ENCODE results near the gene C1D.
"Not testable (repeated sequence)": the region's sequence is repeated elsewhere in the genome, so short reads cannot be mapped to it uniquely, and the experiment has no call there.

The C1D gene

DNA sequence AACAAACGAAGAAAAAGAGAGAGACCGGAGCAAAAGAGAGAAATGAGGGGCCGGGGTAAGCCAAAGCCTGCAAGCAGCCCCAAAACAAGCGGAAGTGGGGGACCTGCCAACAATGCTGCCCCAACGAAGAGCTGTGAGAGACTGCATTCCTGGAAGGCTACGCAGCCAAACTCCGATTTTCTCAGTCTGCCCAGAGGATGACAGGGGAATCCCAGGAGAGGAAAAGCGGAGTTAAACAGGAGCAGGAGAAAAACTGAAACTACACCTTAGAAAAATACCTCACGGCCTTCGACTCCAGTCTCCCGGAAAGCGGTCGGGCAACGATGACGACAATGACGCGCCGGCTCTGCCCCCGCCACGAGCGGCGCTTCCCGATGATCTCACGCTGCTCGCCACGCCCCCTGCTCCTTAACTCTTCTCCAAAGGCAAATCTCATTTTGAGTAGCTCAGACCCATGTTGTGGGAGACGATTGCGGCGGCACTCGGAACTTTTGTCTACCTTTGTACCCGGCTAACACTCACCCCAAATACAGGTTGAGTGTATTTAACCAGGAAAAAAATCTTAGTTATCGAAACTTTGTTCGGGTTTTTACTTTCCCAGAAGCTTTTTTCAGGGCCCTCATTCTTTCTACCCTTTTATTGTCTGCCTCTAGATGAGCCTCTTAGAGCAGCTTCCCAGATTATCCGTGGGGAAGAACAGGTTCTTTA, at the start of gene C1D:
Gene C1D (minus strand): TSS at position 325 of the 708 bp plus-strand sequence. CDS start 15,694 bp downstream, outside the sequence.
- peak; percentile 75 for DNase-seq

DNA sequence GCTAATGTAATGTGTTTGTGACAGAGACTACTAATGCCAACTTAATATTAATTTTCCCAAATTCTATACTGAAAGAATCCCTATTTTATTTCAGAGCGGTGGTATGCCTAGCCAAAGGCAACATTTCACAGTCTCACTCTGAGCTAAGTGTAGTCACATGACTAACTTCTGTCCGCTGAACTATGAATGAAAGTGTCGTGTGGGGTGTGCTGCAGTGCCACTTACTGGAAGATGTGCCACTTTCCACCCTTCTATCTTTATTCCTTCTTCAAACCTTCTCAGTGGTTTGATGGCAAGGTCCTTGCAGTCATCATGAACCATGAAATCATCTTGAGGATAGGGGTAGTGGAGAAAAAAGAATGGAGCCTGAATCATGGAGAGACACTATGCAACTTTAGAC, 47.3 kb upstream of the C1D start:
- no peak for DNase-seq

DNA sequence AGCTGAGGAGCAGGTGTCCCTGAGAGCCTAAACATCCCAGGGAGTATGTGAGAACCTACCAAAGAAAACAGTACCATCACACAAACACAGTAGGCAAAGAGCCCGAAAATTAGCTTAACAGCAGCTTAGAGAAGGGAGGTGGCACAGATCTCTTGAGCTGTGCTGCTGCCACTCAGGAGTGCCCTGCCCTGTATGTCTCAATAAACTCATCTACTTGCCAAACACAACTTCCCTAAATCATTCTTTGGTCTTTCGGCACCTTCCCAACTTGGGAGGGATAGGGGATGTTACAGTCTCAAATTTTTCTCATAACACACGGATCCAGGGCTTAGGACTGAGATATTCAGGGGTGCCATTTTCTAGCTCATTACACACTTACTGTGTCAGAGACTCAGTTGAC, 45.3 kb upstream of the C1D start:
- DNase-seq = no peak

DNA sequence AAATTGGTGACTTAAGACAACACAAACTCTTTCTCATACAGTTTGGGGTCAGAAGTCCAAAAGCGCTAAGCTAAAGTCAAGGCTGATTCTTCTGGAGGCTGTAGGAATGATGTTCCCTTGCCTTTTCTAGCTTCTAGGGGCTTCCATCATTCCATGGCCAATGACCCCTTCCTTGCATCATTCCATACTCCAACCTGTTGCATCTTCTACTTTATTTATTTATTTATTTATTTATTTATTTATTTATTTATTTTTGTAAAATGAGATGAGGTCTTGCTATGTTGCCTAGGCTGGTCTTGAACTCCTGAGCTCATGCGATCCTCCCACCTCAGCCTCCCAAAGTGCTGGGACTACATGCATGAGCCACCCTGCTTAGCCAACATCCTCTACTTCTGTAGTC, 44.7 kb upstream of the C1D start:
- no peak for DNase-seq

DNA sequence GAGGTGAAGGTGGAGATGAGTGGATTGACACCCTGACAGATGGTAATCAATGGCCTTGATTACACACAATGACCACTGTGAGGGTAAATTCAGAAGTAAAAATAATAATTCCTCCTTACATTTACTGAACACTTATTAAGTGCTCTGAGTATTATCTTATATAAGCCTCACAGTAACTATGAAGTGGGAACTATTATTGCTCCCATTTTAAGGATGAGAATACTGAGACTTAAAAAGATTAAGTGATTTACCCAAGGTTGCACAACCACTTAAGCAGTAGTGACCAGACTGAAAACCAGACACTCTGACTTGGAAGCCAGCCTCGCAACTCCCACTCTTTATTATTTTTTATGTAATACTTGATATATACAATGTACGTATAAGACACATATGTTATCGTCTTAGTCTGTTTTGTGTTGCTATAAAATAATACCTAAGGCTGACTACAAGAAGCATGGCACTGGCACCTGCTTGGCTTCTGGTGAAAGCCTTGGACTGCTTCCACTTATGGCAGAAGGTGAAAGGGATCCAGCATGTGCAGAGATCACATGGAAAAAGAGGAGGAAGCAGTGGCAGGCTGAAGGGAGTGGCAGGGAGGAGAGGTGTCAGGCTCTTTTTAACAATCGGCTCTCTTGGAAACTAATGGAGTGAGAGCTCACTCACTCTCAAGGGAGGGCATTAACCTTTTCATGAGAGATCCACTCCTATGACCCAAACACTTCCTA, 41.5 kb upstream of the C1D start:
- DNase-seq = no peak

GRCh38 chr2:68103709-68104055, 40.9 kb upstream of the C1D start:
- DNase-seq = no peak

DNA sequence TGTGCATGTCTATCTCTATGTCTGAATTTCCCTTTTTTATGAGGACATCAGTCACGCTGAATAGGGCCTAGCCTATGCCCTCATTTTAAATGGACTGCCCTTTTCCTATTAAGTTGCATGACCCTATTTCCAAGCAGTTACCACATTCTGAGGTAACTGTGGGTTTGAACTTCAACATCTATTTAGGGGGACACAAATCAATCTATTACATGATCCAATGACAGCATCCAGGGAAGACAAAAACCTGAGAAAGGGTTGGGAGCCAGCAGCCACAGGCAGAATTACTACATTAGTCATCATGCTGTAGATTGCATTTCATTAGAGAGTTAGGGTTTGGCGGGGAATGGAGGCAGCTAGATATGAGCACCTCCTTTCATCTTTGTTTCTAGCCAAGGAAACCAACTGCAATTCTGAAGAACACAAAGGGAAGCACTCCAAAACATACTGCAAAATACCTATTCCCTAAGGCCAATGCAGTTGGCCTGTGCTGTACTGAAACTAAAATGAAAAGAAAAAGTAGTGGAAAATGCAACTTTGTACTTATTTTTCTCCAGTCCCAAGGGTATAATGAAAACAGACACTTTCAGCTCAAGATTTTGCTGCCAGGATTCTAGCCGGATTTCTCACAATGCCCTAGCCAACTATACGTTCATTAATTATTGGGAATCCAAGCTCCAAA, 40.4 kb upstream of the C1D start:
- no peak for DNase-seq

DNA sequence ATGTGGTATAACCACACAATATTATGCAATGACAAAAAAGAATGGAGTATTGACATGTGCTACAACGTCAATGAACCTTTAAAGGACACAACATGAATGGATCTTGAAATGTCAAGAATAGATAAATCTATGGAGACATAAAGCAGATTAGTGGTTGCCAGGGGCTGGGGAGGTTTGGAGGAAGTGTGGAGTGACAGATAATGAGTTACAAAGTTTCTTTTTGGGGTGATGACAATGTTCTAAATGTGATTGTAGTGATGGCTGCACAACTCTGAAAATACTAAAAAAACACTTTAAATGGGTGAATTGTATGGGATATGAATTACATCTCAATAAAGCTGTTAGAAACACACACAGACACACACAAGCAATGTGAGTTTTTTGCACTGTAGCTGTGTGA, 37.4 kb upstream of the C1D start:
- DNase-seq = no peak

- no peak for DNase-seq
Observed at GRCh38 chr2:68099260-68099659, 36.5 kb upstream of the C1D start.

- no peak for DNase-seq
Observed at GRCh38 chr2:68098291-68098797, 35.5 kb upstream of the C1D start.

DNA sequence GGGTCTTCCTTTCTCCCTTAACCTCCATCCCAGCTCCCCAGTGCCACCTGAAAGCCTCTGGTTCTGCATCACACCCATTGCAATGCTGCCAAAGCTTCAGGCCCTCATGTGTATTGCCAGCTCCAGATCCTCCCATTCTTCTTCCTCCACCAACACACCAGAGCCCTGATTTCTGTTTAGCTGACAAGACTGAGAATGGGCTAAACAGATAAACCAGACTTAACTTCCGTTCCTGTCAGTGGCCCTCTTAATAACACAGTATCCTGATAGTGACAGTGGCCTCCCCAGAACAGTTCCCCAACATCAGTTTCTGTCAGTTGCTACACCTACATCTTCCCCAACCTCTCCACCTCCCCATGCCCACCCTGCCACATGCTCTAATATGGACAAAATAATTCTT, 31.3 kb upstream of the C1D start:
- no peak for DNase-seq

GRCh38 chr2:68093634-68094033, 30.8 kb upstream of the C1D start:
- no peak for DNase-seq

GRCh38 chr2:68091439-68092034, 28.7 kb upstream of the C1D start:
- DNase-seq = no peak

GRCh38 chr2:68089961-68090360, 27.2 kb upstream of the C1D start:
- DNase-seq = no peak

DNA sequence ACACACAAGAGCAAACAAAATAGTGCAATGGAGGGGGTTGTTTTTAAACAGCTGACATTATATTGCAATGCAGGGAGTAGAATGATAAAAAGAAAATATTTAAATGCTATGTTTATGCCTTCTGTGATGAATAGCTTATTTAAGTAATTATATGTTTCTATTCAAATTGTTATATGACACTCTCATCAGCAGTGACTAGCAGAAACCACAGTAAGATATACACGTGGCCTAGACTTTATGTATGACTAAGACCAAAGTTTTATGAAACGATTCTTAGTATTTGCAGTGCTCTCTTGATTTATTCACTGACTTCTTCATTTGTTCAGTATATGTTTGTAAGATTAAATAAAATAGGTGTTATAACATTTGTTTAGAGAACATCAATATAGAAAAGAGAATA, 26.1 kb upstream of the C1D start:
- DNase-seq = no peak

DNA sequence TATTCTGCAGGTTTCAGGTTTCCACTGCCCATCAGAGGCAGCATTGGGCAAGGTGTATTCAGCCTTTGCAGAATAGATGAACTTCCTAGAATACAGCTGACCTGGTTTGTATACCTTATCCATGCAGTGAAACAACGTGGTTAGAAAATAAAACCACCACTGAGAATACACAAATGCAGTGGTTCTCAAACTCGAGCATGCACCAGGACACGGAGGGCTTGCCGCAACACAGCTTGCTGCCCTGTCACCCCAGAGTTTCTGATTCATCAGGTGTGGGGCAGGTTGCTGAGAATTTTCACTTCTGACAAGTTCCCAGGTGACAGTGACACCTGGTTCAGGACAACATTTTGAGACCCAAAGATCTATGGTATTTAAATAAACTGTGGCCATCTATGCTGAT, 23.4 kb upstream of the C1D start:
- DNase-seq = no peak

DNA sequence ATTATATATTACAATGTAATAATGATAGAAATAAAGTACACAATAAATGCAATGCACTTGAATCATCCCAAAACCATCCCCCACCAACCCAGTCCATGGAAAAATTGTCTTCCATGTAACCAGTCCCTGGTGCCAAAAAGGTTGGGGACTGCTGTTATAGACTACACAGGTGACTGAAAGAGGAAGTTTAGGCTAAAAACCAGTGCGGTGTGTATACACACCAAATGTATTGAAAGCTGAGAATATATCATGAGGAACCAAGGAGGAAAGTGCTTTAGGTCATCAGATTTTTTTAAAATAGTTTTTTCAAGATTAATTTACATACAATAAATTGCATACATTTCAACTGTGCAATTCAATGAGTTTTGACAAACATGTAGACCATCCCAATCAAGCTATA, 20.5 kb upstream of the C1D start:
- DNase-seq = no peak

DNA sequence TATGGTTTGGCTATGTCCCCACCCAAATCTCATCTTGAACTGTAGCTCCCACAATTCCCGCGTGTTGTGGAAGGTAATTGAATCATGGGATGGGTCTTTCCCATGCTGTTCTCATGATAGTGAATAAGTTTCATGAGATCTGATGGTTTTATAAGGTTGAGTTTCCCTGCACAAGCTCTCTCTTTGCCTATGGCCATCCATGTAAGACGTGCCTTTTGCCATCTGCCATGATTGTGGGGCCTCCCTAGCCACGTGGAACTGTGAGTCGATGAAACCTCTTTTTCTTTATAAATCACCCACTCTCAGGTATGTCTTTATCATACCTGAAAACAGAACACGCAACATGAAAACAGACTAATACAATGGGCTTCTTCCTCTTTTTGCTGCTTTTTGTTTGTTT, 11.2 kb upstream of the C1D start:
- no peak for DNase-seq

DNA sequence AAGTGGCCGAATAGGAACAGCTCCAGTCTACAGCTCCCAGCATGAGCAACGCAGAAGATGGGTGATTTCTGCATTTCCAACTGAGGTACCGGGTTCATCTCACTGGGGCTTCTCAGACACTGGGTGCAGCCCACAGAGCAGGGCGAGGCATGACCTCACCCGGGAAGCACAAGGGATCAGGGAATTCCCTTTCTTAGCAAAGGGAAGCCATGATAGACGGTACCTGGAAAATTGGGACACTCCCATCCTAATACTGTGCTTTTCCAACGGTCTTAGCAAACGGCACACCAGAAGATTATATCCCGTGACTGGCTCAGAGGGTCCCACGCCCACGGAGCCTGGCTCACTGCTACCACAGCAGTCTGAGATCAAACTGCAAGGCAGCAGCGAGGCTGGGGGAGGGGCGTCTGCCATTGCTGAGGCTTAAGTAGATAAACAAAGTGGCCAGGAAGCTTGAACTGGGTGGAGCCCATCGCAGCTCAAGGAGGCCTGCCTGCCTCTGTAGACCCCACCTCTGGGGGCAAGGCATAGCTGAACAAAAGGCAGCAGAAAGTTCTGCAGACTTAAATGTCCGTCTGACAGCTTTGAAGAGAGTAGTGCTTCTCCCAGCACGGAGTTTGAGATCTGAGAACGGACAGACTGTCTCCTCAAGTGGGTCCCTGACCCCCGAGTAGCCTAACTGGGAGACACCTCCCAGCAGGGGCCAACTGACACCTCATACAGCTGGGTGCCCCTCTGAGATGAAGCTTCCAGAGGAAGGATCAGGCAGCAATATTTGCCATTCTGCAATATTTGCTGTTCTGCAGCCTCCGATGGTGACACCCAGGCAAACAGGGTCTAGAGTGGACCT, 1.2 kb upstream of the C1D start:
- not testable (repeated sequence) for DNase-seq

DNA sequence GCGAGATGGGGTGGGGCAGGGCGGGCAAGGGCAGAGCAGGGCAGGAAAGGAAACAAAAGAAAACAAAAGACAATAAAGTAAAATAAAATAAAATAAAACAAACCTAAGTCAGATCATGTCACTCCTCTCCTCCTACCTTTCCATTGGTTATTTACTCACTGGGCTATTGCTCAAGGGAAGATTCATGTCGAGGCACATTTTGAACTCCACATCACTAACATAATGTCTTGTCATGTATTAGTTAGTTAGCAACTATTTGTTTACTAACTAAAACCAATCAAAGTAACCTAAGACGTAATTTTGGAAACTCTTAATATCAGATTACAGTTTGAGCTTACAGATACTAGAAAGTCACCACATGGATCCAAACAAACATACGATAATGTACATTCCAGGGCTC, 2.2 kb downstream of the C1D start:
- DNase-seq = no peak

DNA sequence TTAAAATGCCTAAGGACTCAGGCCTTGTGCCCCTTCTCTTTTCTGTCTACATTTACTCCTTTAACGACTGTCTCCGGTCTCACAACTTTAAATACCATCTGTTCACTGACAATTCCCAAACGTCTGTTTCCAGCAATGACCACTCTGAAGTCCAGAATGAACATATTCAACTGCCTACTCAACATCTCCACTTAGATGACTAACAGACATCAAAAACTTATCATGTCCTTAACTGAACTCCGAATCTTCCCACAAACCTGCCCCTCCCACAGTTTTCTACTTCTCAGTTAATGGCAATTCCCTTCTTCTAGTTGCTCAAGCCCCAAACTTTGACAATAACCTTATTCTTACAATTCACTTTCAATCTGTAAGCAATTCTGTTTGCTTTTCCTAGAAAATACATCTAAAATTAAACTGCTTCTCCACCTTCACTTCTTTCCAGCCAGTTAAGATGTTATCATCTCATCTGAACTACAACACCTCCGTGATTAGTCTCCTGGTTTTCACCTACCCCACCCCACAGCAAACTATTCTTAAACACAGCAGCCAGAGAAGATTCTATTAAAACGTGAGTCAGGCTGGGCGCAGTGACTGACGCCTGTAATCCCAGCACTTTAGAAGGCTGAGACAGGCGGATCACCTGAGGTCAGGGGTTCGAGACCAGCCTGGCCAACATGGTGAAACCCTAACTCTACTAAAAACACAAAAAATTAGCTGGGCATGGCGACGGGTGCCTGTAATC, 2.8 kb downstream of the C1D start:
- DNase-seq = no peak
